HEK293 (cell line): Measurements from ENCODE around the gene H2AZ2.

Experiments
- AEBP2 ChIP-seq: fragments of 450-650 bp; formaldehyde crosslinking; IDR thresholded peaks from 2 replicates; pipeline ENCODE4 v1.5.1; 2016; ENCODE audit warnings: missing biosample characterization, missing genetic modification characterization, borderline replicate concordance
- HOXA7 ChIP-seq: sonication (generic); formaldehyde crosslinking; IDR thresholded peaks from 2 replicates; pipeline ENCODE4 v1.8.1; 2022; ENCODE audit warnings: missing genetic modification reagents, borderline replicate concordance
- INSM2 ChIP-seq: fragments of 450-650 bp; formaldehyde crosslinking; IDR thresholded peaks from 2 replicates; pipeline ENCODE4 v1.5.1; 2016; ENCODE audit warnings: missing biosample characterization, missing genetic modification characterization
- KLF1 ChIP-seq: fragments of 450-650 bp; formaldehyde crosslinking; IDR thresholded peaks from 2 replicates; pipeline ENCODE4 v1.5.1; 2016; ENCODE audit warnings: missing biosample characterization, missing genetic modification characterization
- KLF10 ChIP-seq: fragments of 450-650 bp; IDR thresholded peaks from 2 replicates; pipeline ENCODE4 v1.5.1; 2018; ENCODE audit warnings: missing biosample characterization, mild to moderate bottlenecking, missing genetic modification characterization
- OVOL3 ChIP-seq: fragments of 450-650 bp; formaldehyde crosslinking; IDR thresholded peaks from 2 replicates; pipeline ENCODE4 v1.5.1; 2016; ENCODE audit warnings: missing biosample characterization, missing genetic modification characterization
- PATZ1 ChIP-seq: fragments of 450-650 bp; formaldehyde crosslinking; IDR thresholded peaks from 2 replicates; pipeline ENCODE4 v1.5.1; 2016; ENCODE audit warnings: missing biosample characterization, missing genetic modification characterization
- REPIN1 ChIP-seq: fragments of 450-650 bp; formaldehyde crosslinking; IDR thresholded peaks from 2 replicates; pipeline ENCODE4 v1.5.1; 2017; ENCODE audit warnings: missing biosample characterization, missing genetic modification characterization, low read depth
- SCRT2 ChIP-seq: fragments of 450-650 bp; formaldehyde crosslinking; IDR thresholded peaks from 2 replicates; pipeline ENCODE4 v1.5.1; 2016; ENCODE audit warnings: missing biosample characterization, missing genetic modification characterization
- SP7 ChIP-seq: fragments of 450-650 bp; formaldehyde crosslinking; IDR thresholded peaks from 2 replicates; pipeline ENCODE4 v1.5.1; 2016; ENCODE audit warnings: missing biosample characterization, missing genetic modification characterization
- TRIM28 ChIP-seq: IDR thresholded peaks from 2 replicates; pipeline ENCODE4 v1.6.1; 2011; ENCODE audit warnings: low read length, control low read depth, borderline replicate concordance
- WT1 ChIP-seq: fragments of 450-650 bp; formaldehyde crosslinking; IDR thresholded peaks from 2 replicates; pipeline ENCODE4 v1.5.1; 2016; ENCODE audit warnings: missing biosample characterization, missing genetic modification characterization
- YY2 ChIP-seq: fragments of 450-650 bp; formaldehyde crosslinking; IDR thresholded peaks from 2 replicates; pipeline ENCODE4 v1.5.1; 2016; ENCODE audit warnings: missing biosample characterization, missing genetic modification characterization
- ZBTB11 ChIP-seq: fragments of 450-650 bp; formaldehyde crosslinking; conservative IDR thresholded peaks from 2 replicates; pipeline ENCODE4 v1.5.1; 2016; ENCODE audit warnings: low read depth, missing biosample characterization, missing genetic modification characterization
- ZBTB20 ChIP-seq: fragments of 450-650 bp; formaldehyde crosslinking; IDR thresholded peaks from 2 replicates; pipeline ENCODE4 v1.5.1; 2016; ENCODE audit warnings: missing biosample characterization, missing genetic modification characterization
- ZFP41 ChIP-seq: fragments of 450-650 bp; formaldehyde crosslinking; IDR thresholded peaks from 2 replicates; pipeline ENCODE4 v1.5.1; 2016; ENCODE audit warnings: missing biosample characterization, missing genetic modification characterization, borderline replicate concordance
- ZNF138 ChIP-seq: fragments of 450-650 bp; formaldehyde crosslinking; IDR thresholded peaks from 2 replicates; pipeline ENCODE4 v1.5.1; 2016; ENCODE audit warnings: missing biosample characterization, missing genetic modification characterization, borderline replicate concordance
- ZNF140 ChIP-seq: fragments of 450-650 bp; formaldehyde crosslinking; IDR thresholded peaks from 2 replicates; pipeline ENCODE4 v1.5.1; 2016; ENCODE audit warnings: missing biosample characterization, missing genetic modification characterization
- ZNF16 ChIP-seq: fragments of 450-650 bp; formaldehyde crosslinking; IDR thresholded peaks from 2 replicates; pipeline ENCODE4 v1.5.1; 2016; ENCODE audit warnings: low read depth, missing biosample characterization, missing genetic modification characterization
- ZNF175 ChIP-seq: fragments of 450-650 bp; formaldehyde crosslinking; IDR thresholded peaks from 2 replicates; pipeline ENCODE4 v1.5.1; 2016; ENCODE audit warnings: missing biosample characterization, missing genetic modification characterization
- ZNF214 ChIP-seq: fragments of 450-650 bp; formaldehyde crosslinking; IDR thresholded peaks from 2 replicates; pipeline ENCODE4 v1.5.1; 2017; ENCODE audit warnings: missing biosample characterization, mild to moderate bottlenecking, missing genetic modification characterization, borderline replicate concordance
- ZNF221 ChIP-seq: fragments of 450-650 bp; formaldehyde crosslinking; IDR thresholded peaks from 2 replicates; pipeline ENCODE4 v1.5.1; 2017; ENCODE audit warnings: missing biosample characterization, missing genetic modification characterization, borderline replicate concordance
- ZNF416 ChIP-seq: fragments of 450-650 bp; formaldehyde crosslinking; IDR thresholded peaks from 2 replicates; pipeline ENCODE4 v1.5.1; 2016; ENCODE audit warnings: missing biosample characterization, missing genetic modification characterization
- ZNF514 ChIP-seq: fragments of 450-650 bp; formaldehyde crosslinking; IDR thresholded peaks from 2 replicates; pipeline ENCODE4 v1.5.1; 2016; ENCODE audit warnings: missing biosample characterization, missing genetic modification characterization
- ZNF610 ChIP-seq: fragments of 450-650 bp; formaldehyde crosslinking; IDR thresholded peaks from 2 replicates; pipeline ENCODE4 v1.5.1; 2016; ENCODE audit warnings: missing biosample characterization, missing genetic modification characterization, borderline replicate concordance
- ZNF629 ChIP-seq: fragments of 450-650 bp; formaldehyde crosslinking; IDR thresholded peaks from 2 replicates; pipeline ENCODE4 v1.5.1; 2017; ENCODE audit warnings: missing biosample characterization, missing genetic modification characterization
- ZNF639 ChIP-seq: fragments of 450-650 bp; formaldehyde crosslinking; IDR thresholded peaks from 2 replicates; pipeline ENCODE4 v1.5.1; 2016; ENCODE audit warnings: missing biosample characterization, missing genetic modification characterization
- ZNF747 ChIP-seq: fragments of 450-650 bp; formaldehyde crosslinking; IDR thresholded peaks from 2 replicates; pipeline ENCODE4 v1.5.1; 2016; ENCODE audit warnings: missing biosample characterization, missing genetic modification characterization
- ZNF776 ChIP-seq: fragments of 450-650 bp; formaldehyde crosslinking; IDR thresholded peaks from 2 replicates; pipeline ENCODE4 v1.5.0; 2017; ENCODE audit warnings: missing biosample characterization, missing genetic modification characterization, borderline replicate concordance
- ZSCAN23 ChIP-seq: fragments of 450-650 bp; formaldehyde crosslinking; IDR thresholded peaks from 2 replicates; pipeline ENCODE4 v1.5.1; 2016; ENCODE audit warnings: missing biosample characterization, missing genetic modification characterization
- ZXDB ChIP-seq: fragments of 450-650 bp; formaldehyde crosslinking; IDR thresholded peaks from 2 replicates; pipeline ENCODE4 v1.5.1; 2016; ENCODE audit warnings: missing biosample characterization, missing genetic modification characterization

H2AZ2 gene

GRCh38 chr7:44796034-44796503 is 51.8 kb downstream of the H2AZ2 start (continued):
- peak; percentile 94 for TF ChIP-seq PATZ1 (tag by site-specific recombination)
- TF ChIP-seq REPIN1 = peak; percentile 75; the same call in 1 of the 2 replicates
- TF ChIP-seq HOXA7 (CRISPR knock-in tag) = no peak
- TF ChIP-seq KLF1 = no peak
- peak; percentile 39; the same call in 1 of the 2 replicates for TF ChIP-seq YY2 (tag by site-specific recombination)
- 0 out of 2 replicates have a peak, but pooled peaks have one; percentile 30 for TF ChIP-seq ZNF639
- no peak for TF ChIP-seq ZNF514 (tag by site-specific recombination)
- TF ChIP-seq ZNF610 = peak; percentile 86
- peak; percentile 84 for TF ChIP-seq SP7 (tag by site-specific recombination)
- no peak for TF ChIP-seq ZNF776 (tag by site-specific recombination)
- TF ChIP-seq OVOL3 (tag by site-specific recombination) = no peak
- no peak; the same call in none of the 2 replicates for TF ChIP-seq ZXDB
- no peak for TF ChIP-seq AEBP2 (tag by site-specific recombination)
- no peak for TF ChIP-seq ZNF747
- TF ChIP-seq ZNF175 (tag by site-specific recombination) = no peak
- 0 out of 2 replicates have a peak, but pooled peaks have one; percentile 26 for TF ChIP-seq ZBTB11 (tag by site-specific recombination)
- TF ChIP-seq ZNF214 (tag by site-specific recombination) = no peak
- no peak for TF ChIP-seq ZNF138 (tag by site-specific recombination)
- no peak for TF ChIP-seq SCRT2 (tag by site-specific recombination)
- no peak for TF ChIP-seq ZNF140 (tag by site-specific recombination)
- TF ChIP-seq KLF10 = peak; percentile 26; the same call in 1 of the 2 replicates
- peak; percentile 63 for TF ChIP-seq WT1
- TF ChIP-seq ZNF16 (tag by site-specific recombination) = no peak
- no peak for TF ChIP-seq ZFP41 (tag by site-specific recombination)
- TF ChIP-seq ZSCAN23 = peak; percentile 56
- peak; percentile 31 for TF ChIP-seq ZNF629 (tag by site-specific recombination)
- no peak for TF ChIP-seq ZNF221 (tag by site-specific recombination)
- TF ChIP-seq INSM2 = peak; percentile 65; the same call in 1 of the 2 replicates
- TF ChIP-seq ZNF416 (tag by site-specific recombination) = no peak
- TF ChIP-seq TRIM28 = no peak
- TF ChIP-seq ZBTB20 (tag by site-specific recombination) = no peak; the same call in 1 of the 2 replicates
